Measurements from ENCODE around the gene PDSS2.

DNA sequence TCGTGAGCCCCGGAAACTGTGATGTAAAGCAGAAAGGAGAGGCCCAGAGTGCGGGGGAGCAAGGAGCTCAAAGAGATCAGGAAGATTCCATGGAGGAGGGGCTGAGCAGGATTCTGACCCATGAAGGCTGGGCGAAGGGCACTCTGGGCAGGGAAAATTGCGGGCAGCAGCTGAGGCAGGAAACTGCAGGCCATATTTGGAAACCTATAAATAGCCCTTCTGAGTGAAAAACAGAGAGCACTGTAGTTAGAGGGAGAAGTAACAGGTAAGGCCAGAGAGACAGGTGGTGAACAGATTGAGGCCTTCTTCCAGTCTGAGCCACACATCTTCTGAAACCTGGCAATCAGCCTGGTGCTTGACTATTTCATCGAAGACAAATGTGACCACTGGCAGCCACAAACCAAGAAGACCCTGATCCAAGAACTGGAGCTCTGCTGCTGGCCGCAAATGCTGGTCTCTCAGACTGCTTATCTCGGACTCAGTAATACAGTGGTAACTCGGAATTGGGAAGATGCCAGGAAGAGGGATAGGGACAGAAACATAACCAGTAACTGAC, 329.9 kb downstream of the PDSS2 start:
- TF ChIP-seq POLR2A (IDR thresholded peaks at IDR 0.05) (no peak), POLR2AphosphoS5 (IDR thresholded peaks at IDR 0.05) (no peak)
- TF ChIP-seq, protein P1, sequence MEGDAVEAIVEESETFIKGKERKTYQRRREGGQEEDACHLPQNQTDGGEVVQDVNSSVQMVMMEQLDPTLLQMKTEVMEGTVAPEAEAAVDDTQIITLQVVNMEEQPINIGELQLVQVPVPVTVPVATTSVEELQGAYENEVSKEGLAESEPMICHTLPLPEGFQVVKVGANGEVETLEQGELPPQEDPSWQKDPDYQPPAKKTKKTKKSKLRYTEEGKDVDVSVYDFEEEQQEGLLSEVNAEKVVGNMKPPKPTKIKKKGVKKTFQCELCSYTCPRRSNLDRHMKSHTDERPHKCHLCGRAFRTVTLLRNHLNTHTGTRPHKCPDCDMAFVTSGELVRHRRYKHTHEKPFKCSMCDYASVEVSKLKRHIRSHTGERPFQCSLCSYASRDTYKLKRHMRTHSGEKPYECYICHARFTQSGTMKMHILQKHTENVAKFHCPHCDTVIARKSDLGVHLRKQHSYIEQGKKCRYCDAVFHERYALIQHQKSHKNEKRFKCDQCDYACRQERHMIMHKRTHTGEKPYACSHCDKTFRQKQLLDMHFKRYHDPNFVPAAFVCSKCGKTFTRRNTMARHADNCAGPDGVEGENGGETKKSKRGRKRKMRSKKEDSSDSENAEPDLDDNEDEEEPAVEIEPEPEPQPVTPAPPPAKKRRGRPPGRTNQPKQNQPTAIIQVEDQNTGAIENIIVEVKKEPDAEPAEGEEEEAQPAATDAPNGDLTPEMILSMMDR (IDR thresholded peaks at IDR 0.05): no peak

All from suprapubic skin (tissue), 4 donors.